ENCODE data around the gene MOSPD2.

- no peak for TF ChIP-seq CTCF (IDR thresholded peaks at IDR 0.05; ENCODE audit: insufficient read depth, low read length)
- no peak for TF ChIP-seq POLR2AphosphoS5 (IDR thresholded peaks at IDR 0.05; ENCODE audit: low read depth)
- no peak for TF ChIP-seq GABPA (IDR thresholded peaks at IDR 0.05; ENCODE audit: low read depth)
- no peak for TF ChIP-seq REST (IDR thresholded peaks at IDR 0.05; ENCODE audit: insufficient replicate concordance, low read depth)
Observed at GRCh38 chrX:14948691-14949090, 75.5 kb downstream of the MOSPD2 start.
